ENCODE data around the gene TMEM59. TPM values are rescaled to one million over a fixed set of nuclear protein-coding genes. Genes with fewer than 3 reads are reported as not detected.

Gene TMEM59
- total and polyA plus RNA-seq, 2 of the 8 experiments (the other 6 are each of a cell fraction or from before 2014, with no cell fraction given), result 116 to 139 TPM

GRCh38 chr1:54084794-54085193 is 31.8 kb upstream of the TMEM59 start:
- POLR2A ChIA-PET (ENCODE audit: partially characterized antibody), result interaction anchor here (0.6 kb wide), 1 partner anchor 559 kb away, joined by 3 read pairs; no protein-coding TSS in a partner anchor
- Histone ChIP-seq H4K5ac (ENCODE audit: insufficient read length, low read depth, low read length) (no peak overlapping the region), H3K9ac (replicated peaks in 1 of 4; ENCODE audit: extremely low read depth in 1 of 4, low read depth in 3 of 4, low read length in 3 of 4) (no peak overlapping the region), H3K27ac (ENCODE audit: low read depth, low read length) (no peak overlapping the region), H2BK12ac (ENCODE audit: low read depth, low read length) (no peak overlapping the region), H3K79me1 (ENCODE audit: low read depth, low read length) (no peaks in the 10 kb centered on the region), H3K23me2 (ENCODE audit: low read depth, low read length) (no peaks in the 10 kb centered on the region), H3K18ac (ENCODE audit: extremely low read depth, low read length) (no peak overlapping the region), H2BK120ac (replicated peaks; ENCODE audit: low read depth, low read length) (no peak overlapping the region), H2BK20ac (ENCODE audit: low read length) (no peak overlapping the region), H3K4me1 (replicated peaks in 1 of 4; ENCODE audit: control insufficient read depth in 3 of 4, insufficient read depth in 4 of 4, low read length in 3 of 4) (no peaks in the 10 kb centered on the region), H4K20me1 (replicated peaks in 1 of 2; ENCODE audit: control insufficient read depth in 1 of 2, insufficient read depth in 2 of 2, low read length in 2 of 2) (peaks cover 0 to 2% of the 10 kb centered on the region in 2 experiments), H3K36me3 (ENCODE audit: control insufficient read depth in 2 of 4, insufficient read depth in 4 of 4, low read length in 3 of 4) (no peaks in the 10 kb centered on the region), H3K4ac (replicated peaks; ENCODE audit: insufficient read length, low read depth, low read length) (no peak overlapping the region), H4K91ac (replicated peaks; ENCODE audit: insufficient read length, low read length) (no peak overlapping the region), H2BK5ac (ENCODE audit: low read depth, low read length) (no peak overlapping the region), H3K4me3 (ENCODE audit: extremely low read depth in 1 of 4, insufficient read depth in 2 of 4, low read depth in 3 of 4, low read length in 4 of 4) (no peak overlapping the region), H2AFZ (ENCODE audit: low read length) (no peak overlapping the region), H4K8ac (ENCODE audit: extremely low read depth, insufficient read depth, low read length) (no peak overlapping the region), H2AK5ac (ENCODE audit: low read depth, low read length) (no peak overlapping the region), H3K27me3 (replicated peaks in 1 of 4; ENCODE audit: control insufficient read depth in 3 of 4, extremely low read depth in 1 of 4, insufficient read depth in 3 of 4, low read length in 3 of 4) (no peaks in the 10 kb centered on the region), H2BK15ac (ENCODE audit: low read length) (no peak overlapping the region), H3K23ac (ENCODE audit: insufficient read length) (no peak overlapping the region), H3K79me2 (ENCODE audit: control insufficient read depth in 1 of 2, insufficient read depth in 2 of 2, low read length in 2 of 2) (no peaks in the 10 kb centered on the region), H3K4me2 (ENCODE audit: insufficient read depth in 1 of 2, low read depth in 2 of 2, low read length in 2 of 2) (no peak overlapping the region), H3K14ac (ENCODE audit: insufficient read length) (no peak overlapping the region), H3K56ac (replicated peaks; ENCODE audit: insufficient read length, low read depth, low read length) (no peak overlapping the region), H3K9me3 (ENCODE audit: insufficient read depth in 2 of 2, low read depth in 1 of 2, low read length in 1 of 2) (no peaks in the 10 kb centered on the region)
- DNase-seq (ENCODE audit: low read depth in 1 of 2, low spot score in 2 of 2) (no peak), FAIRE-seq (peak; percentile 7)
- WGBS, 2 experiments (ENCODE audit: extremely low coverage in 1 of 2, insufficient coverage in 1 of 2, insufficient read length in 1 of 2, insufficient replicate concordance in 2 of 2, low coverage in 1 of 2, low lambda C conversion rate in 2 of 2, missing lambda C conversion rate in 1 of 2), result 80% methylated on average over 2 of the region's 2 CpGs; no CpG with 5 or more reads in 1 of the 2 experiments
- CTCF ChIA-PET (ENCODE audit: partially characterized antibody), result interaction anchor here (0.5 to 8.2 kb wide), 8 partner anchors 9 to 463 kb away, joined by 3 to 65 read pairs (median 3); partner anchors contain the start of gene ACOT11
- no peak for TF ChIP-seq HDAC2 (IDR thresholded peaks at IDR 0.05; ENCODE audit: borderline replicate concordance in 1 of 2, low read depth in 2 of 2, low read length in 2 of 2)
- no peak for TF ChIP-seq HDAC6 (IDR thresholded peaks at IDR 0.05; ENCODE audit: low read depth, low read length)
- TF ChIP-seq TCF12 (IDR thresholded peaks at IDR 0.05; ENCODE audit: low read depth, low read length), result no peak
- peak; percentile 29; the same call in 1 of the 2 replicates for TF ChIP-seq TEAD4 (IDR thresholded peaks at IDR 0.05; ENCODE audit: low read depth, low read length)
- no peak for TF ChIP-seq POU5F1 (IDR thresholded peaks at IDR 0.05; ENCODE audit: low read depth, low read length)
